SK-N-SH (cell line): Measurements from ENCODE around the gene HSPE1. TPM values are rescaled to one million over a fixed set of nuclear protein-coding genes. Genes with fewer than 3 reads are reported as not detected.
"Not testable (repeated sequence)": the region's sequence is repeated elsewhere in the genome, so short reads cannot be mapped to it uniquely, and the experiment has no call there.

ENCODE experiments used
- CTCF ChIA-PET: fragments of 300-600, 350-600 bp; formaldehyde crosslinking; extraction: SDS; loops from one replicate; lab custom pipeline; 2021; lab: Yijun Ruan, JAX
- POLR2A ChIA-PET: fragments of 350-600 bp; sonication (Branson Sonifier 250); formaldehyde crosslinking; extraction: SDS; loops from one replicate; lab custom pipeline; 2020; ENCODE audit warnings: antibody characterized with exemption, inconsistent platforms; lab: Yijun Ruan, JAX
- DNase-seq: peaks from one replicate; pipeline ENCODE4 v3.0.0; 2012
- H2AFZ ChIP-seq: fragments of 200-600 bp; sonication (generic); 2 replicates; pipeline ENCODE4 v1.8.1; 2016; ENCODE audit warnings: antibody characterized with exemption, mild to moderate bottlenecking, low read depth
- H3F3A ChIP-seq: fragments of 200-600 bp; sonication (generic); replicated peaks from 2 replicates; pipeline ENCODE3; 2016; ENCODE audit warnings: antibody characterized with exemption, mild to moderate bottlenecking; ENCODE audit not compliant: insufficient read depth
- H3K27ac ChIP-seq, 2 experiments: fragments of 200-500 bp in 1 of 2; fragments of 200-600 bp in 1 of 2; sonication (Bioruptor generic) in 1 of 2; sonication (generic), shearing (Covaris generic) in 1 of 2; 2 replicates each; pipeline versions ENCODE4 v1.5.1 to v1.6.1; 2014 to 2016; ENCODE audit warnings: low read depth in 2 of 2, inconsistent platforms in 1 of 2, low read length in 1 of 2, mild to moderate bottlenecking in 1 of 2, mixed read lengths in 1 of 2
- H3K27me3 ChIP-seq: fragments of 200-600 bp; sonication (generic), shearing (Covaris generic); 2 replicates; pipeline ENCODE4 v1.6.1; 2016; ENCODE audit warnings: mixed run types; ENCODE audit not compliant: insufficient read depth
- H3K36me3 ChIP-seq, 2 experiments: fragments of 200-500 bp in 1 of 2; fragments of 200-600 bp in 1 of 2; sonication (Bioruptor generic) in 1 of 2; sonication (generic) in 1 of 2; replicated peaks in 1 of 2; 2 replicates each; pipeline versions ENCODE3 to v1.5.1; 2014 to 2016; ENCODE audit warnings: low read length in 1 of 2, mild to moderate bottlenecking in 1 of 2; ENCODE audit not compliant: insufficient read depth in 2 of 2, control insufficient read depth in 1 of 2
- H3K4me1 ChIP-seq, 2 experiments: fragments of 200-500 bp in 1 of 2; fragments of 200-600 bp in 1 of 2; sonication (Bioruptor generic) in 1 of 2; sonication (generic), shearing (Covaris generic) in 1 of 2; 2 replicates each; pipeline versions ENCODE4 v1.5.1 to v1.6.1; 2014 to 2016; ENCODE audit warnings: low read depth in 1 of 2, low read length in 1 of 2, mixed run types in 1 of 2; ENCODE audit not compliant: insufficient read depth in 2 of 2, control insufficient read depth in 1 of 2
- H3K4me2 ChIP-seq: fragments of 200-600 bp; sonication (generic), shearing (Covaris generic); 2 replicates; pipeline ENCODE4 v1.6.1; 2017; ENCODE audit warnings: mixed run types
- H3K4me3 ChIP-seq, 2 experiments: fragments of 200-500 bp in 1 of 2; fragments of 200-600 bp in 1 of 2; sonication (Bioruptor generic) in 1 of 2; sonication (generic), shearing (Covaris generic) in 1 of 2; 2 replicates each; pipeline versions ENCODE4 v1.5.1 to v1.8.1; 2014 to 2016; ENCODE audit warnings: low read depth in 2 of 2, inconsistent platforms in 1 of 2, low read length in 1 of 2, mild to moderate bottlenecking in 1 of 2, mixed read lengths in 1 of 2, moderate library complexity in 1 of 2
- H3K79me2 ChIP-seq: fragments of 200-600 bp; sonication (generic); 2 replicates; pipeline ENCODE4 v1.8.1; 2017; ENCODE audit warnings: mild to moderate bottlenecking; ENCODE audit not compliant: insufficient read depth
- H3K9ac ChIP-seq: fragments of 200-600 bp; sonication (generic); 2 replicates; pipeline ENCODE4 v1.6.1; 2017; ENCODE audit warnings: mixed run types
- H3K9me2 ChIP-seq: fragments of 200-600 bp; sonication (generic); 2 replicates; pipeline ENCODE4 v1.6.1; 2017; ENCODE audit warnings: mixed run types
- H3K9me3 ChIP-seq: fragments of 200-600 bp; sonication (generic); 2 replicates; pipeline ENCODE4 v1.6.1; 2017; ENCODE audit warnings: mixed run types, mild to moderate bottlenecking, moderate library complexity
- H4K20me1 ChIP-seq: fragments of 200-600 bp; sonication (generic); 2 replicates; pipeline ENCODE4 v1.6.1; 2017; ENCODE audit warnings: mild to moderate bottlenecking, mixed run types; ENCODE audit not compliant: insufficient read depth
- CHD2 ChIP-seq: fragments of 150-350 bp; IDR thresholded peaks from 2 replicates; pipeline ENCODE4 v1.6.1; 2018; ENCODE audit warnings: low read length; ENCODE audit not compliant: partially characterized antibody
- EP300 ChIP-seq, 2 experiments: IDR thresholded peaks; 2 replicates each; pipeline versions ENCODE4 v1.4.0 to v1.6.1; 2012; ENCODE audit warnings: borderline replicate concordance in 1 of 2, low read depth in 1 of 2, low read length in 1 of 2
- EZH2phosphoT487 ChIP-seq: fragments of 200-600 bp; sonication (generic); IDR thresholded peaks from 2 replicates; pipeline ENCODE4 v1.6.1; 2017; ENCODE audit warnings: low read depth, mixed run types, mild to moderate bottlenecking, antibody characterized with exemption, moderate library complexity, borderline replicate concordance
- FOXJ3 ChIP-seq: sonication (generic); formaldehyde crosslinking; IDR thresholded peaks from 2 replicates; pipeline ENCODE4 v1.5.1; 2020; ENCODE audit warnings: mild to moderate bottlenecking, missing genetic modification reagents
- FOXM1 ChIP-seq: IDR thresholded peaks from 2 replicates; pipeline ENCODE4 v1.4.0; 2012; ENCODE audit warnings: low read depth, mild to moderate bottlenecking
- GABPA ChIP-seq: IDR thresholded peaks from 2 replicates; pipeline ENCODE4 v1.4.0; 2012; ENCODE audit warnings: low read depth, mild to moderate bottlenecking
- JUND ChIP-seq: IDR thresholded peaks from 2 replicates; pipeline ENCODE4 v1.4.0; 2012
- POLR2AphosphoS5 ChIP-seq: IDR thresholded peaks from 2 replicates; pipeline ENCODE4 v1.6.1; 2012; ENCODE audit warnings: low read depth, low read length
- RFX5 ChIP-seq: IDR thresholded peaks from 2 replicates; pipeline ENCODE4 v1.6.1; 2012; ENCODE audit warnings: mild to moderate bottlenecking, improper control_type of control experiment, low read length
- SMC3 ChIP-seq: IDR thresholded peaks from 2 replicates; pipeline ENCODE4 v1.6.1; 2012; ENCODE audit warnings: low read depth, low read length, improper control_type of control experiment
- TAF1 ChIP-seq: IDR thresholded peaks from 2 replicates; pipeline ENCODE4 v1.6.1; 2012; ENCODE audit warnings: low read depth, mild to moderate bottlenecking, low read length, moderate library complexity, borderline replicate concordance
- TEAD4 ChIP-seq: IDR thresholded peaks from 2 replicates; pipeline ENCODE4 v1.4.0; 2012; ENCODE audit warnings: mild to moderate bottlenecking, borderline replicate concordance; ENCODE audit not compliant: insufficient read depth
- YY1 ChIP-seq: IDR thresholded peaks from 2 replicates; pipeline ENCODE4 v1.4.0; 2012; ENCODE audit warnings: low read depth, mild to moderate bottlenecking
- WGBS: methylation state at CpG from one replicate; pipeline ENCODE4 v1.1.6; 2017; ENCODE audit warnings: low lambda C conversion rate; 5-methylcytosine and 5-hydroxymethylcytosine counted together
- polyA plus RNA-seq, 3 experiments: library from polyadenylated mRNA; depleted of rRNA; stranded (reverse); fragments of >200 nt; gene quantifications; 2 replicates each; pipeline ENCODE4 v1.2.3, GENCODE V29; 2012
- TF ChIP-seq, protein P1 (sequence below): fragments of 150-350 bp; IDR thresholded peaks from 2 replicates; pipeline ENCODE4 v1.6.1; 2017; ENCODE audit warnings: antibody characterized with exemption, low read length, low read depth, borderline replicate concordance
- TF ChIP-seq, protein P2 (sequence below): IDR thresholded peaks from 2 replicates; pipeline ENCODE4 v1.4.0; 2012; ENCODE audit warnings: low read depth

The HSPE1 gene
- polyA plus RNA-seq, 1 of the 3 experiments (the other 2 are of a cell fraction): 130 TPM

DNA sequence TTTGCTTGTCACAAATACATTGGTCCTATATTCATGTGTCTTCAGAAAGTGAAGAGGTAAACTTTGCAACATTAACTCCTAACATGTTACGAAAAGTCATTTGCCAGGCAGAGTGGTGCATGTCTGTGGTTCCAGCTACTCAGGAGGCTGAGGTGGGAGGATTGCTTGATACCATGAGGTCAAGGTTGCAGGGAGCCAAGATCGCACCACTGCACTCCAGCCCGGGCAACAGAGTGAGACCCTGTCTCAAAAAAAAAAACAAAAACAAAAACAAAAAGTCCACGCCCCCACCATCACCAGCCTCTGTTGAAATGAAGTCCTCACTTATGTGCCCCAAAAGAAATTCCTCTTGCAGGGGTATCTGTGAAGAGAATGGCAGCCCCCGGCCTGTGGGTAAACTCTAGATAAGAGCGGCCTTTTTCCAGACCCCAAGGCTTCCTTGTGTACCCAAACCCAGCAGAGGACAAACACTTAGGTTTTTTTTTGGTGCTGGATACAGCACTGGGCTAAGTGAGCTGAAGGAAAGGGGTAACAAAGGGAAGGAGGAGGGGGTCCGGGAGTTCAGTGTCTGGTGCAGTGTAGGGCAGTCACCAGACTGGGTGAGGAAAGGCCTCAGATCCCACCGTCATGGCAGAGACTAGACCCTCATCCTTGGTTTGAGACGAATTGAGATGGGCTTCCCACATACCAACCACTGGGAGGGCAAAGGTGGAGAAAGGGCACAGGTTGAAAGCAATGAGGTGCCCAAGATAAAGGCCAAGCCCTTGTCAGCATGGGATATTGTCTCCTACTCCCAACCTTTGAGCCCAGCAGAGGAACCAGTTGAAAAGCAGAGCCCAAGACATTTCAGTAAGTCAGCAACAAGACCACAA, 19.8 kb upstream of the HSPE1 start:
- Histone ChIP-seq H3F3A (peaks cover 23% of the 10 kb centered on the region), H3K79me2 (no peaks in the 10 kb centered on the region), H3K4me1 (no peaks in the 10 kb centered on the region), H4K20me1 (no peaks in the 10 kb centered on the region), H3K4me2 (no peak overlapping the region), H3K4me3 (no peak overlapping the region), H3K27ac (no peak overlapping the region), H3K27me3 (no peaks in the 10 kb centered on the region), H3K9me3 (no peaks in the 10 kb centered on the region; the same call in 1 of the 2 replicates), H3K9me2 (no peaks in the 10 kb centered on the region), H3K9ac (no peak overlapping the region), H3K36me3 (peaks cover 19 to 53% of the 10 kb centered on the region in 2 experiments), H2AFZ (no peak overlapping the region)
- 94% methylated on average over 9 of the region's 9 CpGs for WGBS
- TF ChIP-seq YY1: no peak
- no peak for TF ChIP-seq EZH2phosphoT487
- no peak for TF ChIP-seq RFX5
- TF ChIP-seq GABPA: no peak
- TF ChIP-seq TAF1: no peak
- TF ChIP-seq, protein P1, sequence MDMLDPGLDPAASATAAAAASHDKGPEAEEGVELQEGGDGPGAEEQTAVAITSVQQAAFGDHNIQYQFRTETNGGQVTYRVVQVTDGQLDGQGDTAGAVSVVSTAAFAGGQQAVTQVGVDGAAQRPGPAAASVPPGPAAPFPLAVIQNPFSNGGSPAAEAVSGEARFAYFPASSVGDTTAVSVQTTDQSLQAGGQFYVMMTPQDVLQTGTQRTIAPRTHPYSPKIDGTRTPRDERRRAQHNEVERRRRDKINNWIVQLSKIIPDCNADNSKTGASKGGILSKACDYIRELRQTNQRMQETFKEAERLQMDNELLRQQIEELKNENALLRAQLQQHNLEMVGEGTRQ: no peak
- no peak for TF ChIP-seq FOXM1
- TF ChIP-seq FOXJ3 (CRISPR knock-in tag): no peak
- TF ChIP-seq JUND: no peak
- TF ChIP-seq POLR2AphosphoS5: no peak
- TF ChIP-seq TEAD4: no peak
- no peak for TF ChIP-seq SMC3
- TF ChIP-seq, protein P2, sequence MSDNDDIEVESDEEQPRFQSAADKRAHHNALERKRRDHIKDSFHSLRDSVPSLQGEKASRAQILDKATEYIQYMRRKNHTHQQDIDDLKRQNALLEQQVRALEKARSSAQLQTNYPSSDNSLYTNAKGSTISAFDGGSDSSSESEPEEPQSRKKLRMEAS: no peak
- no peak for TF ChIP-seq EP300 (IDR thresholded peaks at IDR 0.05; ENCODE audit: borderline replicate concordance in 1 of 2, low read depth in 1 of 2, low read length in 1 of 2)
- no peak for TF ChIP-seq CHD2
- no peak for DNase-seq
- ChIA-PET CTCF (no interaction called here), POLR2A (interaction anchor here (0.5 kb wide), 1 partner anchor 67 kb away, joined by 4 read pairs; no protein-coding TSS in a partner anchor)

DNA sequence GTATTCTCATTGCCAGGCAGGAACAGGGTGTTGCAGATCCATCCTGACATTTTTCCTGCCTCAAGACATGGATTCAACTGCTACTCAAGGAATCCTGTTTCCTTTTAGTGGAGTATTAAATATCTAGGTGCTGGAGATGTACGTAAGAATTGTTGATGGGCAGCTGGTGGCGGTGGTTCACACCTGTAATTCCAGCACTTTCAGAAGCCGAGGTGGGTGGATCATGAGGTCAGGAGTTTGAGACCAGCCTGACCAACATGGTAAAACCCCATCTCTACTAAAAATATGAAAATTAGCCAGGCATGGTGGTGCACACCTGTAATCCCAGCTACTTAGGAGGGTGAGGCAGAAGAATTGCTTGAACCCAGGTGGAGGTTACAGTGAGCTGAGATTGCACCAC, 15.9 kb upstream of the HSPE1 start:
- DNase-seq, H3K4me1 ChIP-seq, POLR2A ChIA-PET, H3K4me3 ChIP-seq, H3K27me3 ChIP-seq, H4K20me1 ChIP-seq, H3K4me2 ChIP-seq, H2AFZ ChIP-seq, CTCF ChIA-PET, H3K9me3 ChIP-seq, H3K9ac ChIP-seq, H3K79me2 ChIP-seq, H3K9me2 ChIP-seq, H3K27ac ChIP-seq: not testable (repeated sequence)
- WGBS: 100% methylated on average over 3 of the region's 3 CpGs
- H3F3A ChIP-seq: peaks cover 30% of the 10 kb centered on the region
- H3K36me3 ChIP-seq: peaks cover 31 to 65% of the 10 kb centered on the region in 2 experiments
